Activated T-helper 1 cell treated with anti-CD3 and anti-CD28 coated beads, Interleukin-2, amount 50 U/mL, for 16 hours (primary cell): ENCODE measurements around the gene KATNIP.
"Not testable (repeated sequence)": the region's sequence is repeated elsewhere in the genome, so short reads cannot be mapped to it uniquely, and the experiment has no call there.

Experiments
- DNase-seq, 2 donors: peaks; one replicate each; pipeline ENCODE4 v3.0.0-alpha.2; 2020; ENCODE audit warnings: low read depth in 1 of 2, low spot score in 1 of 2

The KATNIP gene

GRCh38 chr16:27534256-27534655 is 15.7 kb upstream of the KATNIP start:
- DNase-seq: no peak

- no peak for DNase-seq
Observed at GRCh38 chr16:27538528-27538927, 11.4 kb upstream of the KATNIP start.

GRCh38 chr16:27539120-27539519 is 10.8 kb upstream of the KATNIP start:
- DNase-seq: no peak

- no peak for DNase-seq
Observed at GRCh38 chr16:27539636-27540035, 10.3 kb upstream of the KATNIP start.

GRCh38 chr16:27543801-27544200 is 6.1 kb upstream of the KATNIP start:
- DNase-seq: no peak

- DNase-seq: no peak
Observed at GRCh38 chr16:27544671-27545070, 5.3 kb upstream of the KATNIP start.

GRCh38 chr16:27547134-27547533 is 2.8 kb upstream of the KATNIP start:
- no peak for DNase-seq

- DNase-seq: no peak
Observed at GRCh38 chr16:27547851-27548250, 2.1 kb upstream of the KATNIP start.

- DNase-seq: peak in 1 of 2 donors; percentile 4
Observed at GRCh38 chr16:27549464-27549745, 539 bp upstream of the KATNIP start.

GRCh38 chr16:27550582-27550920 is 607 bp downstream of the KATNIP start:
- no peak for DNase-seq

GRCh38 chr16:27551036-27551435 is 1.1 kb downstream of the KATNIP start:
- no peak for DNase-seq

GRCh38 chr16:27556471-27556870 is 6.5 kb downstream of the KATNIP start:
- DNase-seq: no peak

GRCh38 chr16:27558434-27558833 is 8.5 kb downstream of the KATNIP start:
- DNase-seq: no peak

- DNase-seq: no peak
Observed at GRCh38 chr16:27558932-27559331, 9.0 kb downstream of the KATNIP start.

- no peak for DNase-seq
Observed at GRCh38 chr16:27561216-27561615, 11.3 kb downstream of the KATNIP start.

GRCh38 chr16:27564224-27564623 is 14.3 kb downstream of the KATNIP start:
- DNase-seq: no peak

- no peak for DNase-seq
Observed at GRCh38 chr16:27566417-27566816, 16.5 kb downstream of the KATNIP start.

- DNase-seq: no peak
Observed at GRCh38 chr16:27568077-27568476, 18.1 kb downstream of the KATNIP start.

- DNase-seq: not testable (repeated sequence)
Observed at GRCh38 chr16:27570986-27571385, 21.0 kb downstream of the KATNIP start.

- no peak for DNase-seq
Observed at GRCh38 chr16:27571433-27572326, 21.7 kb downstream of the KATNIP start.

- no peak for DNase-seq
Observed at GRCh38 chr16:27572711-27573110, 22.8 kb downstream of the KATNIP start.

- DNase-seq: no peak
Observed at GRCh38 chr16:27576729-27577128, 26.8 kb downstream of the KATNIP start.
